HG03439 (cell line): ENCODE results near the gene CD4.

Source experiments
- ATAC-seq: cut with Tn5 transposase; IDR thresholded peaks from one replicate; pipeline ENCODE4 v1.9.1; 2021; ENCODE audit warnings: mild to moderate bottlenecking, moderate library complexity; ENCODE audit not compliant: unreplicated experiment

CD4 gene

GRCh38 chr12:6826734-6827436 is 37.6 kb downstream of the CD4 start:
- no peak for ATAC-seq

- ATAC-seq: no peak
These were observed 38.1 kb downstream of the CD4 start for GRCh38 chr12:6827437-6827911.

- no peak for ATAC-seq
These were observed 38.9 kb downstream of the CD4 start, which contains the start of gene P3H3 for GRCh38 chr12:6827982-6828780. Gene P3H3, plus strand, starts transcription at chr12:6828407. Its CDS starts 34 bp downstream, at chr12:6828441.

GRCh38 chr12:6828781-6829535 is 39.6 kb downstream of the CD4 start:
- ATAC-seq: no peak

GRCh38 chr12:6829536-6830220 is 40.4 kb downstream of the CD4 start:
- no peak for ATAC-seq

- no peak for ATAC-seq
These were observed 41.1 kb downstream of the CD4 start for GRCh38 chr12:6830286-6830890.

- no peak for ATAC-seq
These were observed 41.7 kb downstream of the CD4 start for GRCh38 chr12:6830999-6831398.

- no peak for ATAC-seq
These were observed 42.2 kb downstream of the CD4 start for GRCh38 chr12:6831450-6831995.

- no peak for ATAC-seq
These were observed 42.8 kb downstream of the CD4 start for GRCh38 chr12:6832125-6832524.

GRCh38 chr12:6833189-6833890 is 44.0 kb downstream of the CD4 start:
- ATAC-seq: no peak

- ATAC-seq: no peak
These were observed 44.9 kb downstream of the CD4 start for GRCh38 chr12:6834254-6834653.

- ATAC-seq: no peak
These were observed 45.5 kb downstream of the CD4 start for GRCh38 chr12:6834873-6835272.

- no peak for ATAC-seq
These were observed 47.5 kb downstream of the CD4 start for GRCh38 chr12:6836851-6837250.

- no peak for ATAC-seq
These were observed 48.2 kb downstream of the CD4 start for GRCh38 chr12:6837370-6838060.

- ATAC-seq: no peak
These were observed 49.5 kb downstream of the CD4 start for GRCh38 chr12:6838854-6839253.

GRCh38 chr12:6839482-6840201 is 50.3 kb downstream of the CD4 start:
- no peak for ATAC-seq

- ATAC-seq: no peak
These were observed 51.0 kb downstream of the CD4 start for GRCh38 chr12:6840330-6840729.
